Putamen (tissue), 1 donor: ENCODE measurements around the gene INSM2.
A peak's percentile ranks its signal among the peaks of the same experiment; 100 is the strongest.

Source experiments
- DNase-seq: peaks from one replicate; pipeline ENCODE4 v3.0.0-alpha.2; 2016; ENCODE audit warnings: low spot score

INSM2 gene

GRCh38 chr14:35549551-35549950 lies 15.6 kb downstream of the INSM2 start:
- DNase-seq, result no peak

- no peak for DNase-seq
Observed at GRCh38 chr14:35551081-35551480, 17.1 kb downstream of the INSM2 start.

DNA sequence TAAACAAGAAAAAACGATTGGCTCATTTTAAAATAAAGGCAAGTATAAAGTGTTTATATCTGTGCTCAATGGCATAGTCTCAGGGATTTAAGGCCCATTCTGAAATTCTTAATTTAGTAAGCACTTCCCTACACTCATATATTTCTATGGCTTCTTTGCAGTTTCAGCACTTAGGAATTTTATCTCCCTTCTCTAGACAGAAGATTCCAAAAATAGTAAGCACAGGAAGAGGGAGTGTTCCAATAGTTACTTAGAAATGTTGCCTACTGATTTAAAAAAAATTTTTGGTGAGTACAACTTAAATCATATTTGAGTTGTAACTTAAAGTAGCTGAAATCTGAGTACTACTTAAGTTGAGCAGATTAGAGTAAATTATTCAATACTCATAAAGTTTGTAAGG lies 19.8 kb downstream of the INSM2 start:
- DNase-seq, result no peak

DNA sequence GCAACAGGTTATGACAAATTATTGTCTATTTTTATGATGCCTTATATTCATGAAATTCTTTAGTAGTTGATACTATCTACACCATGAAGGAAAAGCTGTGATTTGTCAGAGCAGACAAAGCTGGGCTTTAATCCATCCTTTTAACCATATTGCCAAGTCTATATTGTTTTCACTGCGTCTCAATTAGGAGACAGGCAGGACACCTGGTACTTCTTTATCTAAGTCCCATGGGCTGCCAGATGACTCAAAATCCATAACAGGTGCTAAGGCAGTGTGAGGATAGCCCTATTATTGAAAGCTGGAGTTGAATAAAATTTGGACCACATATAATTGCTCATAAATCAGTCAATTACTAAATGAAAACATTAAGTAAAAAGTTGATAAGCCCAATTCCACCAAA lies 22.6 kb downstream of the INSM2 start:
- DNase-seq, result no peak

DNA sequence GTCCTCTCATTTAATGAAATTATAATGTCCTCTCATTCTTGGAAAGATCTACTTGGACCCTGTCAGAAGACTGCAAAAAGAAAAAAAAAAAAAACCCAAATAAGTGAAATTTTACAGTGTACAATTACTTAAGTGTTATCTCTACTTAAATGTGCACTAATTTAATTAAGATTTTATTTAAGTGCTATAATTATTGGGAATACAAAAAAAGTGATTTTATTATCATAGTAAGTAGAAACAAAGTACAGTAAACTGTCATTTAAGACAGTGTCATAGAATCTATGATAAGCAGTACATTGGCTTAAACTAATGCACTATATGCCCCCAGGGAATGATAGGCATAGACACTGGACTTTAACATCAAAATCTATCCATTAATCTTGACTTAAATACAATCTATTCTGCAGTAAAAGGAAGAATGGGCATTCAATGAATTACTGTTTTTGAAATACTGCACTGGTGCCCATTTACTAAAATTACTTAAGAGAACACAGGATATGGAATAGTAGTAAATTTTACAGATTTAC lies 23.3 kb downstream of the INSM2 start:
- DNase-seq, result no peak

DNA sequence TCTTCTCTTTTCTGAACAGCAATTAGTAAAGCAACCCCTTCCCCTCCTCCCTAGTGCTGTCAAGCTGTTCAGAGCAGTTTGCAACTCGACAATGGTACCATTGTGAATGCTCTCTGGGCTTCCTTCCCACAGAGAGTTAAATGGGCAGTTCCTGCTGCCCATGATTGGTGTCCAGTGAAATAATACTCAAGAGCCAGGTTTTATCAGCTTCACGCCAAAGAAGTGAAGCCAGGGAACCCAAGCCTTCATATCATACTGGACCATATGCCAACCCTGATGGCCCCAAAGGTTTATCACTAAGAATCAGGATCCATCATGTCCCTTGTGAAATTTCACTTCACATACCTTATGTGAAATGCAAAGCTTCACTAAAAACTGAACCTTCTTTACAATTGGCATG lies 24.7 kb downstream of the INSM2 start:
- peak; percentile 68 for DNase-seq

DNA sequence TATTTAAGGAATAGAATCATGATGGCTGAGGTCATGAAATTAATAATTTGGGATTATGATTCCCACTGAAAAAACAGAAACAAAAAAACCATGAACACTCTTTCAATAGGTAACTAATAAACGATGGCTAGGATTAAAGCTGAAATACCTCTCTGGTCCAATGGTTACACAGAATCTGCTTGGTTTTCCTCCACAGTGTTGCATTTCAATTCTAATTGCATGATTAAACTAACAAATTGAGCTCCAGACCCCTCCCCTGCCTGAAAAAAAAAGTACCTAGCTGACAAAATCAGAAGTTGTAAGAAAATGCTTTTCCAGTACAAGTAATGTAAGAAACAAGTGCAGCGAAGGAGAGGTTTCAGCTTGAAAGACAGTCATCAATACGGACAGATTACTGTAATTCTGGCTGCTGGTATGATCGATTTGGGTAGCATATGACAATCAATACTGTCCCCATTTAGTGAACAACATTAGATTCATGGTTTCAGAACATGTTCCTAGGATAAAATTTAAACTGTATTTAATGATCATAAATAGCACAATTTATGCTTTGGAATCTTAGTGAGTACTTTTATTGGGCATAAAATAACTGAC lies 32.0 kb downstream of the INSM2 start:
- no peak for DNase-seq

GRCh38 chr14:35571598-35571997 lies 37.6 kb downstream of the INSM2 start:
- DNase-seq, result no peak

DNA sequence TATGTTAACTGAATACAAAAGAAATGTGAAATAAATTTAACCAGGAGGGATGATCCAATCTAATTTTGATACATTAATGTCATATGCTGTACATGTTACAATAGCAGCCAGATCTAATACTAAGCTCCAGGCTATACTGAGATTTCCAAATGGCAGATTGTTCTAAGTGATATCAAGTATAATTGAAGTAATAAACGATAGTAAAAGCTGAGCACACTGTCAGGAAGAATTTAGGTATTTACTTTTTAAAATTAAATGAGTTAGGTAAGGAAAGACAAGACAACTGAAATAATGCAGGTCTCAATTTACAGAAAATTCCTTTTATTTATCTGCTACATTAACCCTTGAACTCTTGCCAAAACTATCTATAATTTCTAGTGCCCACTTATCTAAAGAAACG lies 39.9 kb downstream of the INSM2 start:
- DNase-seq, result no peak

DNA sequence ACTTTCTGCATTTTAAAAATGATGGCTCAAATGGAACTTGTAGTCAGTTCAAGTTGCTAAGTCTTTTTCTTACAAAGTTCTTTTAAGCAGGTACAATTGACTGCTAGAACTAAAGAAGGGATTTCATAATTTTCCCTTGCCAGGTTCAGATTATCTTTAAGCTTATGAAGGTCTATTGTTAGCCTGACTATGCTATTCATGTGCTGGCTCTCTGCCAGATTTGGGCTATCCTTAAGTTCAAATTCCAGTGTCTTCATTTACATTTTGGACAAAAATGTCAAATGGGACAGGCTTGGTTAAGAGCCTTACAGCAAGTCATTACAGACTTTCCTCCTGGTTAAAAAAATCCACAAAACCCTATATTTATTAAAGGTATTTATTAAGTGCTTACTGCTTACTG lies 42.3 kb downstream of the INSM2 start:
- DNase-seq, result no peak

DNA sequence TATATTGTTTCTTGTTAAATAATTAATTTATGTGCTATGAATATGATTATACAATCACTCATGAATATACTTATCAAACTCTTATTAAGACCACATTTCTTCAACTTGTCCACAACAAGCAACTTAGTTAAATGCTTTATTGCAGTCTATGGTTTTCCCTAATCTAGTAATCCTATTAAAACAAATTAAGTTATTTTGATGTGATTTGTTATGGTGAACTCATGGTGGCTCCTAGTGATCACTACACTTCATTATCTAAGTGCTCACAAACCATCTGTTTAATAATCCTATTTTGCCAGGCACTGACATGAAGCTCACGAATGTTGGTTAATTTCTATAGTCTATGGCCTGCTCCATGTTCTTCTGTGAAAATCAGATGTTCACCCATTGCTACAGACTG lies 42.9 kb downstream of the INSM2 start:
- DNase-seq, result no peak

DNA sequence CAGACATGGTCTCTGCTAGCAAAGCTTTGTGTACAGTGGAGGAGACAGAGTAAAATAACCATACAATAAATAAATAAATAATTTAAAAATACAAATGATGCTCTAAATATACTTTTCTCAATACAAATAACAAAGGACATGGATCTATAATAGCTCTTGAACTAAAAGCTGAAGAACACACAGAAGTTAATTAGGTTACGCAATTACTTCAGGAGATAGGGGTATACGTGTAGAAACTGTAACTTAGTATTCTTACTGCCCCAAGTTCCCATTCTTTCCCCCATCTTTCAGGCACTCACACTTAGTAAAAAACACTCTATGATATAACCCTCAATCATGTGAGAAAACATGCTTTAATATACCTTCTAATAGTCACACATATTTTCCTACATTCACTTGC lies 44.2 kb downstream of the INSM2 start:
- no peak for DNase-seq

- DNase-seq, result no peak
Observed at GRCh38 chr14:35578639-35579038, 44.7 kb downstream of the INSM2 start.
